ENCODE results near the gene HCN3. TPM values are rescaled to one million over a fixed set of nuclear protein-coding genes. Genes with fewer than 3 reads are reported as not detected.
"Not testable (repeated sequence)": the region's sequence is repeated elsewhere in the genome, so short reads cannot be mapped to it uniquely, and the experiment has no call there.

The HCN3 gene
- polyA plus RNA-seq, 4 donors: 7.0 to 14.6 (median 11.2) TPM

GRCh38 chr1:155279268-155279667, 2.0 kb downstream of the HCN3 start:
- no peak for DNase-seq (ENCODE audit: low read depth in 4 of 4, low spot score in 2 of 4)

- DNase-seq (ENCODE audit: low read depth in 4 of 4, low spot score in 2 of 4): no peak
These were observed 5.3 kb downstream of the HCN3 start for GRCh38 chr1:155282488-155283091.

- DNase-seq (ENCODE audit: low read depth in 4 of 4, low spot score in 2 of 4): no peak
These were observed 7.2 kb downstream of the HCN3 start for GRCh38 chr1:155284476-155284875.

DNA sequence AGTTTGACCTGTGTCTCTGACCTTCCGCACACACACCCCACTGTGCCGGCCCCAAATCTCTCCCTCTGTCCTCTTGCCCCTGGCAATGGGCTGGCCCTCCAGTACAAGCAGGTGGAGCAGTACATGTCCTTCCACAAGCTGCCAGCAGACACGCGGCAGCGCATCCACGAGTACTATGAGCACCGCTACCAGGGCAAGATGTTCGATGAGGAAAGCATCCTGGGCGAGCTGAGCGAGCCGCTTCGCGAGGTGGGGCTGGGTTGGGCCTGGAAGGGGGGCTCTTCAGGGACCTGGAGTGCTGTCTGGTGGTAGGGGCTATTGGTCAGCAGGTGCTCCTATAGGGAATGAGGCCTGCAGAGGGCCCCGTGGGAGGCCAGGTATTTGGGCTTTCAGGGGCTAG, 7.8 kb downstream of the HCN3 start:
- no peak for DNase-seq (ENCODE audit: low read depth in 4 of 4, low spot score in 2 of 4)

GRCh38 chr1:155285631-155286044, 8.4 kb downstream of the HCN3 start:
- no peak for DNase-seq (ENCODE audit: low read depth in 4 of 4, low spot score in 2 of 4)

- DNase-seq (ENCODE audit: low read depth in 4 of 4, low spot score in 2 of 4): no peak
These were observed 9.3 kb downstream of the HCN3 start for GRCh38 chr1:155286544-155286943.

DNA sequence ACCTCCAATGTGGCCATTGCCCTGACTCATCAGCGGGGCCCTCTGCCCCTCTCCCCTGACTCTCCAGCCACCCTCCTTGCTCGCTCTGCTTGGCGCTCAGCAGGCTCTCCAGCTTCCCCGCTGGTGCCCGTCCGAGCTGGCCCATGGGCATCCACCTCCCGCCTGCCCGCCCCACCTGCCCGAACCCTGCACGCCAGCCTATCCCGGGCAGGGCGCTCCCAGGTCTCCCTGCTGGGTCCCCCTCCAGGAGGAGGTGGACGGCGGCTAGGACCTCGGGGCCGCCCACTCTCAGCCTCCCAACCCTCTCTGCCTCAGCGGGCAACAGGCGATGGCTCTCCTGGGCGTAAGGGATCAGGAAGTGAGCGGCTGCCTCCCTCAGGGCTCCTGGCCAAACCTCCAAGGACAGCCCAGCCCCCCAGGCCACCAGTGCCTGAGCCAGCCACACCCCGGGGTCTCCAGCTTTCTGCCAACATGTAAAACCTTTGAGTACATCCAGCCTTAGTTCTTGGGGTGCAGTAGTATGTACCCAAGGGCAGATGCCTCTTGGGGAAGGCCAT, 10.8 kb downstream of the HCN3 start:
- DNase-seq (ENCODE audit: low read depth in 4 of 4, low spot score in 2 of 4): no peak

DNA sequence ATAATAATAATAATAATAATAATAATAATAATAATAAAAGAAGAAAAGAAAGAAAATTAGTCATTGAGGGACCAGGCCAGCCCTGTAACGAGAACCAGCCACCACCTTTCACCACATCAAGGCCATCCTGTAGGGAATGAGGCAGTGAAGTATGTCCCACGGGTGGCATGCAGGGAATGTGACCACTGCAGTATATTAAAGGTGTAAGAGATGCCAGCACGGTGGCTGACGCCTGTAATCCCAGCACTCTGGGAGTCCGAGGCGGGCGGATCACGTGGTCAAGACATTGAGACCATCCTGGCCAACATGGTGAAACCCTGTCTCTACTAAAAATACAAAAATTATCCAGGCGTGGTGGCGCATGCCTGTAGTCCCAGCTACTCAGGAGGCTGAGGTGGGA, 13.7 kb downstream of the HCN3 start:
- not testable (repeated sequence) for DNase-seq (ENCODE audit: low read depth in 4 of 4, low spot score in 2 of 4)

GRCh38 chr1:155293086-155293749, 16.0 kb downstream of the HCN3 start:
- DNase-seq (ENCODE audit: low read depth in 4 of 4, low spot score in 2 of 4): no peak

GRCh38 chr1:155294520-155295182, 17.4 kb downstream of the HCN3 start:
- DNase-seq (ENCODE audit: low read depth in 4 of 4, low spot score in 2 of 4): no peak

GRCh38 chr1:155295183-155295941, 18.1 kb downstream of the HCN3 start:
- DNase-seq (ENCODE audit: low read depth in 4 of 4, low spot score in 2 of 4): no peak

- DNase-seq (ENCODE audit: low read depth in 4 of 4, low spot score in 2 of 4): no peak
These were observed 18.6 kb downstream of the HCN3 start for GRCh38 chr1:155295942-155296267.

- DNase-seq (ENCODE audit: low read depth in 4 of 4, low spot score in 2 of 4): no peak
These were observed 19.4 kb downstream of the HCN3 start for GRCh38 chr1:155296661-155297060.

- no peak for DNase-seq (ENCODE audit: low read depth in 4 of 4, low spot score in 2 of 4)
These were observed 20.1 kb downstream of the HCN3 start for GRCh38 chr1:155297384-155297783.

DNA sequence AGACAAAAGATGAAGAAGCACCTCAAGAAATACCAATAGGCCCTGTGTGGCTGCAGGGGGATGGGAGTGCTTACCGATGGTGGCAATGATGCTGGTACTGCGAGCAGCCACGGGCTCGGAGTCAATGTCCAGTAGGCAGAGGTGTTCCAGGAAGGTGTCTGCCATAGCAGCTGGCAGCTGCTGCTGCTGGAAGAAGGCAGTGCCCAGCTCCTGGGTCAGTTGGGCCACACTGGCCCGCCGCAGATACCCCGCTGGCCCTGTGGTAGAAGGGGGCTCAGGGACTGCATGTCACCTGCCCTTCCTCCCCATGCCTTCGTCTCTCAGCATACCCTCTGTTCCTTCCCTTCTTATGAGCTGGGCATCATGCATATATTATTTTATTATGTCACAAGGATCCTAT, 22.8 kb downstream of the HCN3 start:
- DNase-seq (ENCODE audit: low read depth in 4 of 4, low spot score in 2 of 4): no peak

DNA sequence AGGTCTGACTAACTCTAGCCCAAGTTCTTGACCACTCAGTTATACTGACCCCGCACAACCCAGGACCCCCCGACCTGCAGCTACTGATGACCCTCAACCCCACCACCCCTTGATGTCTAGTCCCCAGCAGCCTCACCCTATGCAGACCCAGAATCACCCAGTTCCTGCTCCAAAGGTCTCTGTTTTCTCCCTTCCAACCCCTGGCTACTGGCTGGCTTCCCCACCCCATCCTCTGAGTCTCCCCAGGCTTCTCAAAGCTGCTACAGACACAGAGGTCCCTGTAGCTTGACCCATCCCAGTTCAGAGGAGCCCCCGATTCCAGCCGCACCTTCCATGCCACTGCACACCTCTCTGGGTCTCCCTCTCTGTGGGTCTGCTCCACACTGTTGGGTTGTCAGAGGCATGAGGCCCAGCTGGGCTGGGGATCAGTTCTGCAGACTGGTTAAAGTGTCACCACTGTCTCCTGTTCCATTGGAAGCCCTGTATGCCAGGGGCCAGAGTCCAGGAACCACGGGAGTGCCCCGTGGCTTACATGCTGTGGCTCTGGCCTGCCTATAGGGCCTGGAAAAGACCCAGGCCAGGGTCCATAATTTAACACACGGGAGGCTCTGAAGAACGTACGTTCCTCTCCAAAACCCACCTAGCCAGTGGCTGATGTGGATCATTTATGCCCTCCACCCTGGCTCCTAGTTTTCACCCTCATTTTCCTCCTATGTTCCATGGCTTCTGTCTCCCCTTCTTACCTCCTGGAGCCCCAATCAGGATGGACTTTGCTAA, 23.5 kb downstream of the HCN3 start:
- DNase-seq (ENCODE audit: low read depth in 4 of 4, low spot score in 2 of 4): no peak

GRCh38 chr1:155301342-155301841, 24.1 kb downstream of the HCN3 start, which contains the start of gene PKLR:
TSS of gene PKLR (minus strand) at chr1:155301438. CDS start at chr1:155301395, 43 bp downstream.
- no peak for DNase-seq (ENCODE audit: low read depth in 4 of 4, low spot score in 2 of 4)

- DNase-seq (ENCODE audit: low read depth in 4 of 4, low spot score in 2 of 4): no peak
These were observed 27.3 kb downstream of the HCN3 start for GRCh38 chr1:155304558-155305063.

DNA sequence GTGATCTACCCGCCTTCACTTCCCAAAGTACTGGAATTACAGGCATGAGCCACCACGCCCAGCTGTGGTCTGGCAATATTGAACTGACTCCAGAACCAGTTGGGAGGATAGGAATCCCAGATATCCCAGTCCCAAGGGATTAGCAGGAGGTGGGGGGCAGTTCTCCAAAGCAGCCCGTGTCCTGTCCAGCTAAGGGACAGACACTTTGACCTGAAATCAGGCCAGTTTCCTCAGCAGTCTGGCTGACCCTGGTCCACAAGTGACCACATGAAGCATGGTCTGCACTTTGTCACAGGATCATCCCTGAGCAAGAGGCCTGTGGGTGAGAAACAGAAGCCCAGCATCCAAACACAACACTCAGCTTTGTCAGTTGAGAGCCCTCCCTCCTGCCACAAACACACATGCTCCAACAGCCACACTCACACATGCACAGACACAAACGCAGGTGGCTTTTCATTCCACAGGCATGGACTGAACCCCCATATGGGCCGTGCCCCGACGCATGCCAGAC, 28.7 kb downstream of the HCN3 start:
- DNase-seq (ENCODE audit: low read depth in 4 of 4, low spot score in 2 of 4): no peak
